Neuronal stem cell (in vitro differentiated cells): ENCODE results near the gene OR13J1.
"Not testable (repeated sequence)": the region's sequence is repeated elsewhere in the genome, so short reads cannot be mapped to it uniquely, and the experiment has no call there.

ENCODE experiments used
- DNase-seq: peaks from one replicate; pipeline ENCODE4 v3.0.0-alpha.2; 2013; ENCODE audit warnings: low spot score
- H2AFZ ChIP-seq: one replicate; pipeline ENCODE4 v1.6.1; 2013; ENCODE audit warnings: mild to moderate bottlenecking, low read length, inconsistent platforms
- H2AK5ac ChIP-seq: 2 replicates; pipeline ENCODE4 v1.6.1; 2013; ENCODE audit warnings: low read depth, mild to moderate bottlenecking, inconsistent platforms, low read length, moderate library complexity, mixed read lengths
- H2BK120ac ChIP-seq: 2 replicates; pipeline ENCODE4 v1.6.1; 2013; ENCODE audit warnings: low read depth, mild to moderate bottlenecking, inconsistent platforms, low read length, moderate library complexity, mixed read lengths
- H2BK12ac ChIP-seq: one replicate; pipeline ENCODE4 v1.6.1; 2013; ENCODE audit warnings: low read length, inconsistent platforms
- H2BK15ac ChIP-seq: 2 replicates; pipeline ENCODE4 v1.6.1; 2013; ENCODE audit warnings: mild to moderate bottlenecking, low read length, inconsistent platforms, mixed read lengths
- H2BK5ac ChIP-seq: one replicate; pipeline ENCODE4 v1.6.1; 2013; ENCODE audit warnings: inconsistent platforms, mild to moderate bottlenecking, low read length, moderate library complexity
- H3K14ac ChIP-seq: one replicate; pipeline ENCODE4 v1.6.1; 2013; ENCODE audit warnings: low read length, inconsistent platforms
- H3K18ac ChIP-seq: 2 replicates; pipeline ENCODE4 v1.6.1; 2013; ENCODE audit warnings: low read length, inconsistent platforms
- H3K23ac ChIP-seq: 2 replicates; pipeline ENCODE4 v1.6.1; 2013; ENCODE audit warnings: low read depth, mild to moderate bottlenecking, mixed read lengths, low read length, inconsistent platforms; ENCODE audit not compliant: poor library complexity
- H3K27ac ChIP-seq: replicated peaks from 3 replicates; pipeline ENCODE4 v1.5.1; 2013; ENCODE audit warnings: low read length, inconsistent platforms
- H3K27me3 ChIP-seq, 3 experiments: 2 replicates each; pipeline ENCODE4 v1.6.1; 2013; ENCODE audit warnings: low read length in 3 of 3, mild to moderate bottlenecking in 2 of 3, inconsistent platforms in 1 of 3, low read depth in 1 of 3, mixed read lengths in 1 of 3, moderate library complexity in 1 of 3; ENCODE audit not compliant: control insufficient read depth in 3 of 3, insufficient read depth in 3 of 3
- H3K36me3 ChIP-seq, 2 donors: replicated peaks in 1 of 2; 2 replicates each; pipeline ENCODE4 v1.6.1; 2013; ENCODE audit warnings: low read length in 2 of 2; ENCODE audit not compliant: control insufficient read depth in 2 of 2, insufficient read depth in 2 of 2
- H3K4ac ChIP-seq: 2 replicates; pipeline ENCODE4 v1.6.1; 2013; ENCODE audit warnings: inconsistent platforms, mild to moderate bottlenecking, low read length, moderate library complexity
- H3K4me1 ChIP-seq, 2 donors: 1 replicate in 1 of 2; 2 replicates in 1 of 2; pipeline ENCODE4 v1.6.1; 2013; ENCODE audit warnings: low read length in 2 of 2, low read depth in 1 of 2; ENCODE audit not compliant: control insufficient read depth in 2 of 2, insufficient read depth in 1 of 2
- H3K4me2 ChIP-seq: one replicate; pipeline ENCODE4 v1.6.1; 2013; ENCODE audit warnings: mild to moderate bottlenecking, low read length, inconsistent platforms; ENCODE audit not compliant: insufficient read depth, poor library complexity, severe bottlenecking
- H3K4me3 ChIP-seq, 2 donors: 2 replicates each; pipeline ENCODE4 v1.5.1; 2013; ENCODE audit warnings: low read length in 2 of 2, mild to moderate bottlenecking in 2 of 2, inconsistent platforms in 1 of 2, moderate library complexity in 1 of 2
- H3K79me1 ChIP-seq: one replicate; pipeline ENCODE4 v1.6.1; 2013; ENCODE audit warnings: low read depth, mild to moderate bottlenecking, inconsistent platforms, low read length, moderate library complexity
- H3K9ac ChIP-seq: one replicate; pipeline ENCODE4 v1.6.1; 2013; ENCODE audit warnings: mild to moderate bottlenecking, low read depth, low read length, inconsistent platforms; ENCODE audit not compliant: poor library complexity
- H3K9me3 ChIP-seq, 2 donors: replicated peaks in 1 of 2; 2 replicates each; pipeline versions ENCODE3 to v1.6.1; 2013; ENCODE audit warnings: low read length in 2 of 2, mild to moderate bottlenecking in 2 of 2, inconsistent platforms in 1 of 2, low read depth in 1 of 2, mixed read lengths in 1 of 2, moderate library complexity in 1 of 2; ENCODE audit not compliant: control insufficient read depth in 2 of 2, insufficient read depth in 1 of 2
- H4K8ac ChIP-seq: one replicate; pipeline ENCODE4 v1.6.1; 2013; ENCODE audit warnings: low read depth, mild to moderate bottlenecking, inconsistent platforms, low read length, moderate library complexity
- H4K91ac ChIP-seq: one replicate; pipeline ENCODE4 v1.6.1; 2013; ENCODE audit warnings: low read length, low read depth, mild to moderate bottlenecking, inconsistent platforms; ENCODE audit not compliant: poor library complexity
- WGBS, 2 donors: extraction: QIAGEN DNeasy Blood & Tissue Kit; methylation state at CpG; one replicate each; pipeline ENCODE4 v1.1.7; 2013; ENCODE audit warnings: missing lambda C conversion rate in 2 of 2, mixed read lengths in 1 of 2; ENCODE audit not compliant: insufficient read length in 2 of 2, insufficient replicate concordance in 1 of 2; ENCODE audit errors: extremely low coverage in 2 of 2; 5-methylcytosine and 5-hydroxymethylcytosine counted together

Gene OR13J1

DNA sequence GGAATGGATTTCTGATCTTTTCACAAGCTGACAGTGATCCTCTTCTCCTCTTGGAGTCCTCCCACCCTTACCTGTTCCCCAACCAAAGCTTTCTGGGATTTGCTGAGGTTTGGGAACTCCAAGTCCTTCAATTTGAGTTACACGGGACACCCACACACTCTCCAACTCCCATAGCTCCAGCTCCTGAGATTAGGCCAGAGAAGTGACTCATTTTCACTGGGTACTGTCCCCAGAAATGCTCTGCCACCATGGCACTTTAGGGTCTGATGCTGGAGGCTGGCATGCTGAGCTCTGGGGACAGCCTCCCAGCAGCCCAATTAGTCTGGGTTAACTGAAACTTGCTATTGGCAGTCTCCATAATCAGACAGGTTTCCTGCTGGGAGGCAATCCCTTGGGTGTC, 21.9 kb upstream of the OR13J1 start:
- Histone ChIP-seq H3K27ac (no peak overlapping the region), H3K4me3 (no peak overlapping the region), H3K4ac (no peak overlapping the region), H2BK12ac (no peak overlapping the region), H4K8ac (no peak overlapping the region), H3K79me1 (no peaks in the 10 kb centered on the region), H4K91ac (no peak overlapping the region), H3K36me3 (no peaks in the 10 kb centered on the region), H3K23ac (no peak overlapping the region), H2BK5ac (no peak overlapping the region), H3K4me2 (no peak overlapping the region), H2AK5ac (no peak overlapping the region), H2BK15ac (no peak overlapping the region), H3K4me1 (no peaks in the 10 kb centered on the region), H3K9me3 (no peaks in the 10 kb centered on the region), H3K18ac (no peak overlapping the region), H3K14ac (no peak overlapping the region), H2BK120ac (no peak overlapping the region), H3K9ac (no peak overlapping the region), H2AFZ (no peak overlapping the region), H3K27me3 (peaks cover 0 to 35% (median 0%) of the 10 kb centered on the region in 3 experiments)
- WGBS, 2 donors, result no CpG with 5 or more reads among the region's 1 CpG
- no peak for DNase-seq

DNA sequence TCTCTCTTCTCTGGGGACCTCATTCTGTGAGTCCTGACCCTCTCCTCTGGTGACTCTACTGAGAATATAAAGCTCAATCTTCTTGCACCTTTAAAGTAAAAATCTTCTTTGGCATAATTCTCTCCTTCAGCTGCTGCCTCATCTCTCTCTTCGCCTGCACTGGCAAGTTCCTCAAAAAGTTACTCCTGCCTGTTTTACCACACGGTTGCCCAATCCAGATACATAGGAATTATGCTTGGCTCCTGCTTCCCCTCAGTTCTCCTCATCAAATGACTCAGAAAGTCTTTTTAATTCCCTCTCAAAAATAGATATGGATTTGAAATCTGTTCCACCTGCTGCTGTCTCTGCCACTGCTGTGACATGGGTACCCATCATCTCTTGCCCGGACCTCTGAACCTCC, 21.4 kb upstream of the OR13J1 start:
- DNase-seq, result no peak
- WGBS, 2 donors, result no CpG with 5 or more reads among the region's 3 CpGs
- H2BK12ac ChIP-seq, result no peak overlapping the region
- no peak overlapping the region for H2AK5ac ChIP-seq
- no peaks in the 10 kb centered on the region for H3K36me3 ChIP-seq
- H4K91ac ChIP-seq, result no peak overlapping the region
- H3K9ac ChIP-seq, result no peak overlapping the region
- no peaks in the 10 kb centered on the region for H3K4me1 ChIP-seq
- H3K4ac ChIP-seq, result no peak overlapping the region
- H3K27ac ChIP-seq, result no peak overlapping the region
- no peak overlapping the region for H3K23ac ChIP-seq
- H2BK15ac ChIP-seq, result no peak overlapping the region
- no peak overlapping the region for H3K18ac ChIP-seq
- H3K79me1 ChIP-seq, result no peaks in the 10 kb centered on the region
- H4K8ac ChIP-seq, result no peak overlapping the region
- no peak overlapping the region for H3K4me2 ChIP-seq
- no peak overlapping the region for H2BK120ac ChIP-seq
- H3K9me3 ChIP-seq, result no peaks in the 10 kb centered on the region
- H3K4me3 ChIP-seq, result no peak overlapping the region
- no peak overlapping the region for H2BK5ac ChIP-seq
- H2AFZ ChIP-seq, result no peak overlapping the region
- H3K27me3 ChIP-seq, result peaks cover 0 to 35% (median 0%) of the 10 kb centered on the region in 3 experiments
- H3K14ac ChIP-seq, result no peak overlapping the region

DNA sequence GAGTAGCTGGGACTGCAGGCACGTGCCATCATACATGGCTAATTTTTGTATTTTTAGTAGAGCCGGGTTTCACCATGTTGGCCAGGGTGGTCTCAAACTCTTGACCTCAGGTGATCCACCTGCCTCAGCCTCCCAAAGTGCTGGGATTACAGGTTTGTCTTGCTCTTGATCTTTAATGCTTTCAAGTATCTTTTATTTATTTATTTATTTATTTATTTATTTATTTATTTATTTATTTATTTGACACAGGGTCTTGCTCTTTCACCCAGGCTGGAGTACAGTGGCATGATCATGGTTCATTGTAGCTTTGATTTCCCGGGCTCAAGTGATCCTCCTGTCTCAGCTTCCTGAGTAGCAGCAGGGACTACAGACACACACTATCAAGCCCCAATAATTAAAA, 14.7 kb upstream of the OR13J1 start:
- DNase-seq, H3K4me2 ChIP-seq, H3K9ac ChIP-seq, H2BK12ac ChIP-seq, H2AK5ac ChIP-seq, H2AFZ ChIP-seq, H2BK120ac ChIP-seq, H3K27me3 ChIP-seq, H3K36me3 ChIP-seq, H4K8ac ChIP-seq, H3K79me1 ChIP-seq, H3K4me3 ChIP-seq, H3K4me1 ChIP-seq, H2BK5ac ChIP-seq, H3K4ac ChIP-seq, H4K91ac ChIP-seq, H3K27ac ChIP-seq, H3K18ac ChIP-seq, H3K23ac ChIP-seq, H3K14ac ChIP-seq, H3K9me3 ChIP-seq, H2BK15ac ChIP-seq: not testable (repeated sequence)
- WGBS, 2 donors, result no CpG with 5 or more reads among the region's 3 CpGs

DNA sequence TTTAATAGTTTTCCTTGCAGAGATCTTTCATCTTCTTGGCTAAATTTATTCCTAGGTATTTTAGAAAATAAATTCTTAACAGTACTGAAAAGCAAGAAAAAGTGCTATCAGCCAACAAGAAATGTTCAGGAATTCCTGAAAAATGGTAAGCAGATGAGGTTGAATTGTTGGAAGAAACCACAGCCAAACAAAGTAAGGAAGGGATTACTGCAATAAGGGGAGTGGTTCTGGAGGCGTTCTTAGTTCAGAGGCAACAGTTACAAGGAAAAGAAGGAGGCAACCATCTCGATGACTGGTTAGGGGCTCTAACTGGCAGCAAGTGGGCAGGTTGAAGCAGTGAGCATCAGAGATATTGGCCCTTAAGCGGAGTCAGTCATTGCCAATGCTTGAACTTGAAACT, 12.8 kb upstream of the OR13J1 start:
- Histone ChIP-seq H2AK5ac (no peak overlapping the region), H3K4me3 (no peak overlapping the region), H3K79me1 (no peaks in the 10 kb centered on the region), H3K18ac (no peak overlapping the region), H3K36me3 (no peaks in the 10 kb centered on the region), H4K91ac (no peak overlapping the region), H3K27me3 (peaks cover 0 to 12% (median 0%) of the 10 kb centered on the region in 3 experiments), H2BK5ac (no peak overlapping the region), H3K27ac (no peak overlapping the region), H3K14ac (no peak overlapping the region), H4K8ac (no peak overlapping the region), H3K4ac (no peak overlapping the region), H3K4me1 (no peaks in the 10 kb centered on the region), H2BK15ac (no peak overlapping the region), H3K9ac (no peak overlapping the region), H2BK12ac (no peak overlapping the region), H3K23ac (no peak overlapping the region), H2AFZ (no peak overlapping the region), H3K9me3 (no peaks in the 10 kb centered on the region), H2BK120ac (no peak overlapping the region), H3K4me2 (no peak overlapping the region)
- no CpG with 5 or more reads among the region's 3 CpGs for WGBS, 2 donors
- no peak for DNase-seq
